Astrocyte of the spinal cord (primary cell): ENCODE measurements around the gene MPV17L.

Experiments used
- DNase-seq: peaks from one replicate; pipeline ENCODE4 v3.0.0; 2011; ENCODE audit warnings: low read depth, low spot score
- H3K4me3 ChIP-seq: 2 replicates; pipeline ENCODE4 v1.5.1; 2011; ENCODE audit warnings: low read depth, mild to moderate bottlenecking, low read length, moderate library complexity
- in situ Hi-C: cut with HindIII; loops from 2 replicates; pipeline ENCODE4 v1.10.0; 2017; ENCODE audit warnings: low sequenced_read_pairs
- TF ChIP-seq, protein P1 (sequence below): IDR thresholded peaks from 2 replicates; pipeline ENCODE4 v1.5.1; 2012; ENCODE audit warnings: low read depth, mild to moderate bottlenecking, low read length, inconsistent platforms

MPV17L gene

DNA sequence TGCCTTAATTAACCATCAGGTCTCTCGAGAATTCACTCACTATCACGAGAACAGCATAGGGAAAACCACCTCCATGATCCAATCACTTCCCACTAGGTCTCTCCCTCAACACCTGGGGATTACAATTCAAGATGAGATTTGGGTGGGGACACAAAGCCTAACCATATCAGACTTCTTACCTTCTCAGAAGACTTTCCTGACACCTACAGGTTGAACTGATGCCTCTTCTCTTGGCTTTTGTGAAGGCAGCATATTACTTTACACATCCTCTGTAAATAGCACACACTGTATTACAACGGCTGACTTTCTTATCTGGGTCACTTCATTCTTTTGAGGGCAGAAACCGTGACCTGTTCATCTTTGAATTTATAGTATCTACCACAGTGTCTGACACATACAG lies 62.4 kb downstream of the MPV17L start:
- TF ChIP-seq, protein P1, sequence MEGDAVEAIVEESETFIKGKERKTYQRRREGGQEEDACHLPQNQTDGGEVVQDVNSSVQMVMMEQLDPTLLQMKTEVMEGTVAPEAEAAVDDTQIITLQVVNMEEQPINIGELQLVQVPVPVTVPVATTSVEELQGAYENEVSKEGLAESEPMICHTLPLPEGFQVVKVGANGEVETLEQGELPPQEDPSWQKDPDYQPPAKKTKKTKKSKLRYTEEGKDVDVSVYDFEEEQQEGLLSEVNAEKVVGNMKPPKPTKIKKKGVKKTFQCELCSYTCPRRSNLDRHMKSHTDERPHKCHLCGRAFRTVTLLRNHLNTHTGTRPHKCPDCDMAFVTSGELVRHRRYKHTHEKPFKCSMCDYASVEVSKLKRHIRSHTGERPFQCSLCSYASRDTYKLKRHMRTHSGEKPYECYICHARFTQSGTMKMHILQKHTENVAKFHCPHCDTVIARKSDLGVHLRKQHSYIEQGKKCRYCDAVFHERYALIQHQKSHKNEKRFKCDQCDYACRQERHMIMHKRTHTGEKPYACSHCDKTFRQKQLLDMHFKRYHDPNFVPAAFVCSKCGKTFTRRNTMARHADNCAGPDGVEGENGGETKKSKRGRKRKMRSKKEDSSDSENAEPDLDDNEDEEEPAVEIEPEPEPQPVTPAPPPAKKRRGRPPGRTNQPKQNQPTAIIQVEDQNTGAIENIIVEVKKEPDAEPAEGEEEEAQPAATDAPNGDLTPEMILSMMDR = no peak
- no peak overlapping the region for H3K4me3 ChIP-seq
- in situ Hi-C loops = no loop called here
- no peak for DNase-seq

DNA sequence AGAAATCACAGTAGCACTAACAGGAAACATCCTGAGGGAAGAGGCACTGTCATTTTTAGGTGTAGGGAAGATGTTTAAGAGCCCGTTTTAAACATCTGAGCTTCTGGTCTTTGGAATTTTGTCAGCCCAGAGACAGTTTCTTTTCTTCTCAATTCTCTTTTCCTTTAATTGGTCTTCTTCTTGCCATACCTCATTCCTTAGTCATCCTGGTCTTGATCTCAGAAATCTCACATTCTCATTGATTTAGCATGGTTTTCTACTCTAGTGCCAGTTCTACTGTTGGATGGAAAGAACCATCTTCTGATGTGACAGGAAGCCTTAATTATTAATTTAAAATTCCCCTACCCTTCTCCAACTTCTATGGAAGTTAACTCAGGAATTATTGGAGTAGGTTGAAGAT lies 64.2 kb downstream of the MPV17L start:
- in situ Hi-C loops = no loop called here
- TF ChIP-seq, protein P1 = no peak
- no peak for DNase-seq
- H3K4me3 ChIP-seq = no peak overlapping the region

DNA sequence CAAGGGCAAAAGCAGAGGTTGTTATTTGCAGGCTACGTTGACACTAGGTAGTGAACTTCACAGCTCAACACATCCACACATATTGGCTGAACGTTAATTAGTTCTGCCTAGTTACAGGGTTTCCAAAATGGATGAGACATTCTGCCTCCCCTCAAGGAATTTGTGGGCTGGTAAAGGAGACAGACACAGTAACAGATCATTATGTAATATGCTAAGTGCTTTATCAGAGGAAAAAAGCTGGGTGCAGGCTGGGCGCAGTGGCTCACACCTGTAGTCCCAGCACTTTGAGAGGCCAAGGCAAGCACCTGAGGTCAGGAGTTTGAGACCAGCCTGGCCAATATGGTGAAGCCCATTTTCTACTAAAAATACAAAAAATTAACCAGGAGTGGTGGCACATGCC lies 65.0 kb downstream of the MPV17L start:
- in situ Hi-C loops = no loop called here
- no peak overlapping the region for H3K4me3 ChIP-seq
- no peak for DNase-seq
- TF ChIP-seq, protein P1 = no peak

DNA sequence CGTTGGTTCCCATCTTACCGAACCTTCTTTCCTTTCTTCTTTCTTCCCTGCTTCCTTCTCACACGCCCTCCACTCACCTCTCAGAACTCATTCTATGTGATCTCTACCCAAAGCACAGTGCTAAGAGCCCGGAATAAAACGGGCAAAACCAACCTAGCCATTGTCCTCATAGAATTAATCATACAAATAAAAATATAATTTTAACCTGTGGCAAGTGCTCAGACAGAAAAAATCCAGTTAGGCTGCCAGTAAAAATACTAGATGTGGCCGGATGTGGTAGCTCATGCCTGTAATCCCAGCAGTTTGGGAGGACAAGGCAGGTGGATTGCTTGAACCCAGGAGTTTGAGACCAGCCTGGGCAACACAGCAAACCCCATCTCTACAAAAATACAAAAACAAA lies 65.8 kb downstream of the MPV17L start:
- H3K4me3 ChIP-seq = no peak overlapping the region
- in situ Hi-C loops = no loop called here
- TF ChIP-seq, protein P1 = no peak
- DNase-seq = peak; percentile 18
